NCI-H1436 treated with DMSO at 0.1 percent for 48 hours (cell line): Measurements from ENCODE around the gene USP7.

Experiments
- DNase-seq: peaks from one replicate; lab custom pipeline; 2025; lab: John Stamatoyannopoulos, UW

The USP7 gene

DNA sequence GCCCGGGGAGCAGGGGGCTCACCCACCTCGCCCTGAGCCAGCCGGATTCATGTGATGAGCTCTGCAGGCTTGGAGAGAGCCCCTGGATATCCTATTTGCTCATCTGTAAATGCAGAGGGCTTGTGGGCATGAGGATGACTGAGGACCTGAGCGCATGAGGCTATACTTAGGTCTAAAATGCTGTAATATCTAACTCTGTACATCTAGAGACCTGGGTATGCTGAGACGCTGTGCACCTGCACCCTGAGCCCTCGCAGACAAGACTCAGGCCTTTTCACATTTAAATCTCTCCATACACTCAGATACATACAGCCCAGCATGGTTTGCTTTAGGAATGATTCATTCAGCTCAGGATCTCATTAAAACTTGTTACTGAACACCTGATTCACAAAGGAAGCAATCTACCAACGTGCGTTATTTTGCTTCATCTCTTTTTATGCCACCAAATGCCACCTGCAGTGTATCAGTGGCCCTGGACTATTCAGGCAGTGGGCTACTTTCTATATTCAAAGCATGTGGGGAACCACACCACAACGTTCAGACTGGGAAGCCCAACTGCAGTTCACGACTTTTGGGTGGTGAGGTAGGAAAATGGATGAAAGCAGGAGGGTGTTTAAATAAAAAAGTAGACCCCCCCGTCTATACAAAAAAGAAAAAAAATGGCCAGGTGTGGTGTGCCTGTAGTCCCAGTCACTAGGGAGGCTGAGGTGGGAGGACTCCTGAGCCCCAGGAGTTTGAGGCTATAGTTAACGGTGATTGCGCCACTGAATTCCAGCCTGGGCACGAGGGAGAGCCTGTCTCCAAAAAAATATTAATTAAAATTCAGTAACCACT is 12.0 kb downstream of the USP7 start:
- DNase-seq, result no peak

DNA sequence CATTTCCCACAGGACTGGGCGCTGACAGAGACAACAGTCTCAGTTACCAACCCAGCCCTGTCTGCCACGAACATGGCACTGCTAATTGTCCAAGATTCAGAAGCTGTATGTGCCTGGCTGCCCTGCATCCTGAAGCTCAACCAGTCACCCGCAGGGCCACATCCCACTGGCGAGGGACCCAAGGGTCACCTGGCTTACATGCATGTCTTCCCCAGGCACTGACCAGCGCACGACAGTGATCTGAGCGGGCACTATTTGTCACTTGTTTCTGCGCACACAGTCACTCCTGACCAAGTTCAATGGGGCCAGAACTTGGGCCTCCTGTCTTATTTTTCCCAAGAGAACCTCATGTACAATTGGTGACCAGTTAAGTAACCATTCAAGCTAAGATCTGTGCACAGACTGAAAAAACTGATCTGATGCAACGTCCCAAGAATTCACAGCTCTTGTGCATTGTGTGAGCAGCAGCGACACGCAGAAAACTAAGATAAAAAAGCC is 13.1 kb downstream of the USP7 start:
- no peak for DNase-seq

DNA sequence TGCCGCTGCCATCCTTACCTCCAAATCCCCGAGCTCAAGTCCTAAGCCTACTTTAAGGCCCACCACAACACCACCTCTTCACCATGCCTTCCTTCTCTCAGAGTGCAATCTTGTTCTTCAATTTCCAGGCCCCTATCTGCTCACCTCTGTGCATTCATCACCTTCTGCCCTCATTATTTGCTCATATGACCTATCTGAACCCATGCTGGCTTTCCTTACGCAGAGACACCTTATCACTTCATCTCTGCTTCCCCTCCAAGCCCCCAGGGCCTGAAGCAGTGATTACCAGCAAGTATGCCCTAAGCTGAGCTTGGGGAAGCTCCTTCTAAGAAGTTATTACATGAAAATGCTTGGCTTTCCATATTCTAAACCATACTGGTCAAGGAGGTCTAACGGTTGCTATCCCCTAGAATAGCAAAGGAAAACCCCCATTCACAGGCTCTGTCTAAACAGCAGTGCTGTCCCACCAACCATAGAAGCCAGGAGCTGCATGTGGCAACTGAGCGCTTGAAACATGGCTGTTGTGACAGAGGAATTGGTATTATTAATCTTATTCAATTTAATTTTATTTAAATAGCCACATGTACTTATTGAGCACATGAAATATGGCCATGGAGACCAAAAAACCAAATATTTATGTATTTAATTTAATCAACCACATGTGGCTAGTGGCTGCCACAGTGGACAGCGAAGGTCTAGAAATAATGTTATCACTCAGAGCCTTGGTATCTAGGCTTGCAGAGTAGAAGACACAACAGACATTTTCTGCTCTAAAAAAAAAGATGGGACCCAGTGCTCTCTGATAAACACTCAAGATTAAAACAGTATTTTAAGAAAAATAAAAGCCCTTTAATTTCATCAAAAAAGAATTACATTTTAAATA is 13.9 kb downstream of the USP7 start:
- no peak for DNase-seq

DNA sequence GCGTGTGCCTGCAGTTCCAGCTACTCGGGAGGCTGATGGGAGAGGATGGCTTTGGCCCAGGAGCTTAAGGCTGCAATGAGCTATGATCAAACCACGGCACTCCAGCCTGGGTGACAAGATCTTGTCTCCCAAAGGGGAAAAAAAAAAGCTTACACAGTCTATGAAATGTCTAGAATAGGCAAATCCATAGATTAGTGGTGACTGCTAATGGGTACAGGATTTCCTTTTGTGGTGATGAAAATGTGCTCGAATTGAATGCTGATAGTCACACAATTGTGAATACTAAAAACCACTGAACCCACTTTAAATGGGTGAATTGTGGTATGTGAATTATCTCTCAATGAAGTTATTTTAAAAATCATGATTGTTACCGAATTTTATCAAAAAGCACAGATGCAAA is 14.9 kb downstream of the USP7 start:
- DNase-seq, result no peak

DNA sequence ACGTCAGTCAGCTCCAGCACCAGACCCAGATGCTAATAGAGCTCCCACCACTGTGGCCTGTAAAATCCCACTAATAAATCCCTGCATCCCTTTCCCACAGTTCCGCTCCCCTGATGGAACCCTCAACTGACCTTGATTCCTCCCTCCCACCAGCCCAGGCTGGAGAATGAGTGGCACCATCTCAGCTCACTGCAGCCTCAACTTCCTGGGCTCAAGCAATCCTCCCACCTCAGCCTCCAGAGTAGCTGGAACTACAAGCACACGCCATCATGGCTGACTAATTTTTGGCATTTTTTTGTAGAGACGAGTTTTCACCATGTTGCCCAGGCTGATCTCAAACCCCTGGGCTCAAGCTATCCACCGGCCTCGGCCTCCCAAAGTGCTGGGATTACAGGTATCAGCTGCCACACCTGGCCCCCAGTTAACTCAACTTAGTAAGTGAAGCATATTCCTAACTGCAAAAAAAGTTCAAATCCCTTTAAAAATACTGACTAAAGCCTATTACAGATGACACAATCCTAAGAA is 15.6 kb downstream of the USP7 start:
- no peak for DNase-seq

DNA sequence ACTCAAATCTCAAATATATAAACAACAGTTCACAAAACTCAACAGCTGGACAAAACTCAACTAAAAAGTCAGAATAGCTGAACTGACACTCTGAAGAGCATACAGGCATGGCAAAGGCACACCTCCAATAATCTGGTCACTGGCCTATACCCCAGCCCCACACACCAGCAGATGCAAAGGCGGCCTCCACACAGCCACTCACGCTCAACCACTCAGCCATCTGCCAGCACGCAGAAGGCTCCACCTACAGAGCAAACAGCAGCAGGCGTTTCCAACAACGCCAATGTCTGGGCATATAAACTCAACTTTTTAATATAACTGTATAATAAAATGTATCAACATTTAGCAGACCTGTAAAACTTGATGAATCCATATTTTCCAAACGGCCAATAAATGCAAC is 17.2 kb downstream of the USP7 start:
- no peak for DNase-seq

DNA sequence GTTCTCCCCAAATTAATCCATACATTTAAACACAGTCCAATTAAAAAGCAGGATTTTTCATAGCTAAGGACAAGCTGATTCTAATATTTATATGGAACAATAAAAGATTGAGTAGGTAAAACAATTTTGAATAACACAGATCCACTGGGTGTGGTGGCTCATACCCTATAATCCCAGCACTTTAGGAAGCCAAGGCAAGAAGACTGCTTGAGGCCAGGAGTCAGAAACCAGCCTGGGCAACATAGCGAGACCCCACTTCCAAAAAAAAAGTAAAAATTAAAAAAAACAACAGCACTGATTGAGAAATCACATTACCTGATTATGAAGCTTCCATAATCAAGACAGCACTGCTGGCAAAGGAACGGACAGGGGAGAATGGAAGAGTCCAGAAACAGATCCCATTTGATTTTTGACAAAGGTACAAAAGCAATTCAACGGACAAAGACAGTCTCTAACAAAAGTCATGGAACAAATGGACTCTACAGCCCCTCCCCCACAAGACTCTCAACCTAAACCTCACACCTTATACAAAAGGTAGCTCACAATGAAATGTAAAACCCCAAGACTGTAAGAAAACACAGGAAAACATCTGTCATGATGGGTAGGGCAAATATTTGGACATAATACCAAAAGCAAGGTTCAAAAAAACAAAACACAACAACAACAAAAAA is 17.9 kb downstream of the USP7 start:
- DNase-seq, result no peak

DNA sequence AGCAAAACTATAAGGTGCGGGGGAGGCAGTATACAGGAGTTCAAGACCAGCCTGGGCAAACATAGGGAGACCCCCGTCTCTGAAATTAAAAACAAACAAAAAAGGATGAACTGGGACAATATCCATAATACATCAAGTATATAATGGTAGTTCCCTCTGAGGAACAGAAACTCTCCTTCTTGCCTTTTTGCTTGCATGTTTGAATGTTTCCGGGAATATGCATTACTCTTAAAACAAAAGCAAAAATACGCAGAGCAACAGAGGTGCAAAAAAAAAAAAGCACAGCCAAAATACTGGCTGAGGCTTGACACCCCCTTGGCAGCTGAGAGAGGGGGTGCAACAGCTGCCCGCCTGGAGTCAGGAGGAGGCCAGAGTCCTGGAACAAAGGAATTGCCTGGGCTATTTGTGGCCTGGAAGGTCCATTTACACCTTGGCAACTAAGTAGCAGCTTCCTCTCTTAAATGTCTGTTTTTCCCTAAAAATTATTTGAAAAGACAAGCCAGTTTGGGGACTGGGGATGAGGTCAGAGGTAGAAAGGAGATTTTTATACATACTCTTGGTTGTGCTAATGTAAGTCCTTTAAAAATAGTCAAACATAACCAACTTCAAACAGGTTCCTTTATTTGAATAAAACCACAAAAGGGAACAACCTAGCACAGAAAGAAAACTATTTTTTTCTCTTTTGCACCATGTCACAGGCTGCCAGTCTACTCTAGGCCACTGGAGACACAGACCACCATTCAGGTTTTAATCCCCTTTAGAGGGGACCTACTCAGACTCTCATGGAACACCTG is 19.5 kb downstream of the USP7 start:
- no peak for DNase-seq

DNA sequence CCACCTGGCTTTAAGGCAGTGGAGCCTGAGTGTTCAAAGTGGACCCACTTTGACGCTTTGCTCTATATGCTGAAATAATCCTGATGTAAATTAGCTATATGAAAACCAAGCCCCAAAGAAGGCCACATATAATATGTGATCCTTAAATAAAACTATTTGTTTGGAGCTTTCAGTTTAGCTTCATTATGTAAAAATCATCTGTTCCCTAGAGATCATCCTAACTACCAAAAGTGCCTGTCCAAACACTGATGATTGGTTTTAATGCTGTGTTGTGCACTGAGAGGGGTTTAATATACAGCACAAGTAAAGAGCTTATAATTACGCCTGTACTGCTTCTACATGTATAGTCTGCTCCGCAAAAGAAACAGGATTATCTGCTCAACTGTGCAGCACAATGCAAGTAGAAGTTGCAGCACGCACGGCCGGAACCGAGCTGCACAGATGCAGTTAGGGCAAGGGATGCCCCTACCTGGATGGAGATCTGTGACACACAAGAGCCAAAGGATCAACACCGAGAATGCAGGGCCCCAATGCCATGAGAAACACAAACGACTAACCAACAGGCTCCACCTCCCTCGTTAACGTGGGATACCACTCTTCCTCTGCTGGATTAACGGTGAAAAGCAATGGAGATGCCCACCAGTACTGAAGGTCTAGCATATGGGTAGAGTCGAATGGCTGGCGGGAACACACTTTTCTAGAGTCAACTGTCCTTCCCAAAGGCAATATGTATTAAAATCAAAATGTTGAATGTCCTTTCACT is 20.5 kb downstream of the USP7 start:
- DNase-seq, result no peak

DNA sequence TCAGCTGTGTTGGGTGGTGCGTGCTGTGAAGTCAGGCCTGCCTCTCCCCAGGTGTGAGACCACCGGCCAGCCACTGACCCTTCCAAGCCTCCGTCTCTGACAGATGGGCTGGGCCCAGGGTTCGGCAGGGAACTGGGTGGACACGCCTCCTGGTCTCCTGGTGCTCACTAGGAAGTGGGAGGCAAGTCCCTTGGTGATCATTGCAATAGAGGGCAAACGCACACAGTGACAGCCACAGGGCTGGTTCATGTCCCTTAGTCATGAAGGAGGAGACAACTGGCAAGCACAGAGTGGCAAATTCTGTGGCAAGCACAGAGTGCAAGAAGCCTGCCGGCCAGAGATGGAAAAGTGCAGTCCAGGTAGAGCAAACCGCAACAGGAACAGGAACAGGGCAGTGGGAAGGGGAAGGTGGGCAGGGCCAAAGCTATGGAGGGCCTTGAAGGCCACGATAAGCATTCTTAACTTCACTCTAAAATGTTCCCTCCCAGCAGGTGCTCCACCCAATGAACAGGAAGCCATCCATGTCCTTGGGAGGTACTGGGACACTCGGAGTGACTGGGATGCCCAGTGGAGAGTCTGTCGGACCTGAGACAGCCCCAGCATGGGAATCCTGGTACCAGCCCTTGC is 21.9 kb downstream of the USP7 start:
- no peak for DNase-seq

DNA sequence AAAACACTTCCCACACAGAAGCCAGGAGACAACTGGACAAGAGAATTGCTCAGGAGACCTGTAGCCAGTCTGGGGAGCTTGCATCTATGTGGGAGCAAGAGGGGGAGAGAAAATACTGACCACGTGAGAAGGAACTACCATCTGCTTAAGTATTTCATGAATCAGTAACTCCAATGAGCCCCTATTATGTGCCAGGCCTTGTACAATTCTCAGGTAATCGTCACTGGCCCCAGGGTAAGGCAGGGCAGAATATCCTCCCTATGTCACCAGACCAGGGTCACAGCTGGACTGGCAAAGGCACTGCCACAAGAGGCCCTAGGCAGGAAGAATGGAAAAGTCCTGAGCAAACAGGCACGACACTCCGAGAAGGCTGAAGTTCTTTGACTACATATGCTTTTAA is 25.9 kb downstream of the USP7 start:
- no peak for DNase-seq

DNA sequence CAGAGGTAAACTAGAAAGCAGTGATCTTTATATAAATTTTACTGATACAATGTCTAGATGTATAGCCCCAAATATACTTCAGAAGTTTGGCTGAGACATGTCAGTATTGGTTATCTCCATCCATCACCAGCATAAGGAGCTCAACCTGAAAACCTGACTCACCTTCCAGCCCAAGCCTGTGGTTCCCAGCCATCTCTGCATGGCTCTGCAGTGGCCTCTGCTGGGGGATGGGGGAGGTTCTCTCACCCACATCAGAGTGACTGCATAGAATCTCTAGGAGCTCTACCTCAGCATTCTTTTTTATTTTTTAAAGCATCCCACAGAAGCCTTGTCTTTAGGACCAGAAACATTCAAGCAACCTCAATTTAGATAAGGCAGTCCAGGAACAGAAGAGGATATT is 27.3 kb downstream of the USP7 start:
- DNase-seq, result no peak

DNA sequence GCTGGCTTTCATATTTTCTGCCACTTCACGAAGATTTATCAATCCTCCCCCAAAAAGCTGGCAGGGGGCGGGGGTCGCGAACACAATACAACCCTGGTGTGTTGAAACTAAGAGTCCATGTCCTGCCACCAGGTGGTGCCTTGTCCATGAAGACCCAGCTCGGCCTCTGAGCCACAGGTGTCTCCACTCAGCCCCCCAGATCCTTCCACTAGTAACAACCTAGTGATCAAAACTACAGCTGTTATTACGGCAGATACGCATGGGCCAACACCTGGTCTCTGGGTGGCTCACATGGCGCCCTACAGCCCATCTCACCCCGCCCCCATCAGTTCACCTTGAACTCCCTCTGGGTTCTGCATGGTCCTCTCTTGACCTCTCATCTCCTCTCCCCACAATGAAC is 27.7 kb downstream of the USP7 start:
- no peak for DNase-seq

DNA sequence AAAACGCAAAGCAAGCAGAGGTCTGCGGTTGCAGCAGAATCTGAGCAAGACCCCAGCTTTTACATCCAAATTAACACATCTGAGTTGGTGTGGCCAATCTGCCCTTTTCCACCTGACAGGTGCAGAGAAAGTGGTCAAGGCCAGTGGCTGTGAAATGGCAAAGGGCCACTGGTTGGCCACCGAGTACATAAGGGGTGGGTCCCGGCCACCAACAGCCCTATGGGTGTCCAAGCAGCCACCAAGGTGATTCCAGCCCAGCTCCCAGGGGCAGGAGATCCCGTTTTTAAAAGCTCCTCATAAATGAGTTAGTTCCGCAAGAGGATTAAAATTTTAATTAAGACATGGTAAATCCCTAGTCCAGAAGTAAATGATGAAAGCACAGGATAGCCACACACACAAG is 29.1 kb downstream of the USP7 start:
- DNase-seq, result no peak

DNA sequence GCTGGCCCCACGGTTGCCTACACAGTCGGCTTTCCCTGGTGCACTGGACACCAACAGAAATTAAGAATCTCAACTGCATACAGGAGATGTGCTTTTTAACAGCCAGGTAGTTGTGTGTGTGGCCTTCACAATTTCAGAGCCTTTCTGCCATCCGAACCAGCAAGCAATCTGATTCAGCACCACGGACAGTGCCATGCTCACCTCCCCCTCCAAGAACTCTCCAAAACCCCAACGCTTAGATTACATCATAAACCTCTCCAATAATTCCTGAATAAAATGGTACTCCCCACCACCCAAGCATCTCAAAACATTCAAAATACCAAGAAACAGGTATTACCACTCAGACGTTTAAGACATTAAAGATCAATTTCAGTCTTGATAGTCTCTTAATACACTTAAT is 31.8 kb downstream of the USP7 start:
- no peak for DNase-seq

DNA sequence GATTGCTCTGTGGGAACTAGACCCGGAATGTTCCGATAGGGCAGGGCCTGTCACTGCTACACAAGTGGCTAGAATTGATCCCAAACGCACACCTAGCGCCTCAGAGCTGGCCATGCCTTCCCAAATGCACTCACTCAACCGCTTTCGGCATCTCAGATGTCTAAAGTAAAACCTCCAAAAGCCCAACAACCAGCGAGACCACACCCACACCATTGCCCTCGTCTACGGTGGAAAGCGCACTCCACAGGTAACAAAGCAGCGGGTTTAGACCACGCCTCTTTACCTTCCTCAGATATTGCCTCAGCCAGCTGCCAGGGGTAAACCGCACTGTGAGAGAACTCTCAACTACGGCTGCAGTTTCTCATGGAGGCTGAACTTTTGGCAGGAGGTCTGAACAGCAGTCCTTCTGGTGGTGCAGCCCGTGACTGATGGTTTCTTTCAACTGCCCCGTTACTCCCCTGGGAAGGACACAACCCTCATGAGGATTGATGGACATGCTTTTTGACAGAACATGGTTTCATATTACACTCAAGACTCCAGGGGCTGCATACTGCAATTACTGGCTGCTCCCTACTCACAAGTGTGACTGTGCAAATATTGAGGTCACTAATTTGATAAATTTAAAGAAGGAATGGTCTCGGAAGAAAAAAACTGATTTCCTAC is 34.5 kb downstream of the USP7 start:
- peak; percentile 71 for DNase-seq

DNA sequence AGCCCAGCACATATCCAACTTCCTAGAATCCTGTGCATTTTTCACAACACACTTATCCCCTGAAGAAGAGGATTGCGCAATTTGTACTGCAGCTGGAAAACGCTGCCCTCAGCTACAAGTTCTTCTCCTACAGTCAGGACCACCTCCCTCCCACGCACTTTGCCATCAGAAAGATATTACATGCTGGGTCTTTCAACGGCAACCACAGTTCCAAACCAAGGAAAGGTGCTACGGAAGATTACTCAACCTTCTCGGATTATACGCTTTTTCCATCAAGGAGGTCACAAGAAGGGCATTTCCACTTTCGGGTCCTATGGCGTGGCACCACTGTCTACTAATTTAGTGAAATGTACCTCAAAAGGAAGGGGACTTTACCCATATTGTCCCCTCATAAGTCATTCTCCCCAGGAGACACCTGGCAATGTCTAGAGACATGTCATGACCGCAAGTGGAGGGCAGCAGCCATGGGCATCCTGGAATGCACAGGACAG is 35.2 kb downstream of the USP7 start:
- no peak for DNase-seq

DNA sequence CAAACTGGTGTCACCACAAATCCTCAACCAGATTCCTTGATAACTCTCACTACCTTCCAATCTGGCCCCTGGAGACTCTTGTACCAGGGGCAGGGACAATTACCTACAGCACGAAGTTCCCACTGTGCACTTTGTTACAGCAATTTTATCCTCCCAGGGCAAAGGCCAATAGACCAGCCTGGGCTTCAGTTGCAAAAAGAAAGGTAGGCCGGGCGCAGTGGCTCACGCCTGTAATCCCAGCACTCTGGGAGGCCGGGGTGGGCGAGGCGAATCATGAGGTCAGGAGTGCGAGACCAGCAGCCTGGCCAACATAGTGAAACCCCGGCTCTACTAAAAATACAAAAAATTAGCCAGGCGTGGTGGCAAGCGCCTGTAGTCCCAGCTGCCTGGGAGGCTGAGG is 36.9 kb downstream of the USP7 start:
- no peak for DNase-seq

DNA sequence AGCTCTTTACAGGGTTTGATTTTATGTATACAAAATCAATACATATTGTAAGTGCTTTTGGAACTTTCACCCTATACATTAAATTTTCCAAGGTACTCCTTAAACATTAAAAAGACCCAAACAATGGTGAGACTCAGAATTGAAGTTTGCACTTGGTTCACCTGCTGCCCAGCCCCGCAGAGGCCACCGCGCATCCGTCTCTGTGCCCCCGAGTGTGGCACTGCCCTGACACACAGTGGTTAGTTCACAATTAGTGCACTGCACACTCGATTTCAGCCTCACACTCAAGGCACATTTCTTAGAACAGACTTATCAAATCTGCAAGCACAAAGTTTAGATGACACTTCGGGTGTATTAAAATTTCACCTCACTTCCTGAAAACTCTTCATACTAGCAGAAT is 38.3 kb downstream of the USP7 start:
- no peak for DNase-seq

DNA sequence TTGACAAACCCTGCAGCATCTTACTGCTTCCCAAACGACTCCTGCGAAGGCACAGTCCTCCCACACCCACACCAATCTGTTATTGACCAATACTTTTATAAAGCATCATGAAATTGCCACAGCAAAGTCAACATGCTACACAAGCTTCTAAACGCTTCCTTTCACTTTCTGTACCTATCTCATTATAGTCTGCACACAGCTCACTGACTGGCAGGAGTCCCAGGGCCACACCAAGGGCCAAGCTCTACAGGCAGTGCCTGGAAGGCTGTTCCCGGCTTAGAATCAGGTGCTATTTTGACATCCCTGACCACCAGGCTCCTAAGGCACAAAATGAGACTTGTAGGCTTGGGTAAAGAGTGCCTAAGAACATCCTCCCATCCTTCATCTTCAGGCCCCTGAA is 39.5 kb downstream of the USP7 start:
- no peak for DNase-seq
